Measurements from ENCODE around the gene ATP6V0A4. TPM values are rescaled to one million over a fixed set of nuclear protein-coding genes. Genes with fewer than 3 reads are reported as not detected.
"Not testable (repeated sequence)": the region's sequence is repeated elsewhere in the genome, so short reads cannot be mapped to it uniquely, and the experiment has no call there.

The ATP6V0A4 gene
- total RNA-seq, 1 experiment from 2014 or later, result not detected

DNA sequence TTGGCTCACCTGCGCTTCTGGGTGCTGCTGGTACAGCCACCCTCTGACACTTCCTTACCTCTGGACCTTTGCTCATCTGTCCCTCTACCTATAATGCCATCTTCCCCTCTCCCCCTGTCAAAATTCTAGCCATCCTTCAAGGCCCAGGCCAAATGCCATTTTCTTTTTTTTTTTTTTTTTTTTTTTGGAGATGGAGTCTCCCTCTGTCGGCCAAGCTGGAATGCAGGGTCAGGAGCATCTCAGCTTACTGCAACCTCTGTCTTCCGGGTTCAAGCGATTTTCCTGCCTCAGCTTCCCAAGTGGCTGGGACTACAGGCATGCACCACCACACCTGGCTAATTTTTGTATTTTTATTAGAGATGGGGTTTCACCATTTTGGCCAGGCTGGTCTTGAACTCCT, 950 bp downstream of the ATP6V0A4 start:
- H3K4me2 ChIP-seq (ENCODE audit: low read length); BruUV-seq (replicated peaks); H3K9me3 ChIP-seq (ENCODE audit: control insufficient read depth in 1 of 2, insufficient read depth in 1 of 2, low read depth in 1 of 2, low read length in 2 of 2); H3K4me3 ChIP-seq (replicated peaks in 1 of 2; ENCODE audit: low read depth in 1 of 2, low read length in 2 of 2); H3K36me3 ChIP-seq (ENCODE audit: control insufficient read depth in 1 of 2, insufficient read depth in 2 of 2, low read length in 2 of 2); H3K27me3 ChIP-seq (ENCODE audit: insufficient read depth, low read length); intact Hi-C loops (cut with micrococcal nuclease); H2AFZ ChIP-seq (ENCODE audit: low read depth, low read length, poor library complexity, severe bottlenecking); H3K4me1 ChIP-seq (ENCODE audit: control insufficient read depth in 1 of 2, insufficient read depth in 2 of 2, low read length in 2 of 2); H3K27ac ChIP-seq (ENCODE audit: low read depth, low read length); H3K9me2 ChIP-seq (ENCODE audit: insufficient read depth); H4K20me1 ChIP-seq (ENCODE audit: insufficient read depth); H3K79me2 ChIP-seq (ENCODE audit: insufficient read depth, low read length); DNase-seq (ENCODE audit: low read depth, low spot score); CTCF ChIA-PET; H3K9ac ChIP-seq (ENCODE audit: low read length): not testable (repeated sequence)
- peak; percentile 47 for ATAC-seq
- POLR2A ChIA-PET, result interaction anchor here (0.7 kb wide), 1 partner anchor 262 kb away, joined by 3 read pairs; no protein-coding TSS in a partner anchor
- peak in 2 of 3 experiments; percentile 27 to 30; a peak in 3 of 6 replicates for TF ChIP-seq CTCF (IDR thresholded peaks at IDR 0.05 in 2 of 3, conservative IDR thresholded peaks at IDR 0.05 in 1 of 3; ENCODE audit: borderline replicate concordance in 1 of 3, insufficient read depth in 1 of 3, low read depth in 2 of 3, low read length in 2 of 3)
- peak; percentile 21; the same call in 1 of the 2 replicates for TF ChIP-seq RAD21 (IDR thresholded peaks at IDR 0.05; ENCODE audit: low read depth)
- RAD21 ChIA-PET (ENCODE audit: low non-redundant PET in 1 of 2, low total read pairs in 2 of 2, uncharacterized antibody in 2 of 2, unreplicated experiment in 2 of 2), result interaction anchor here (0.7 kb wide), 3 partner anchors 228 to 400 kb away, joined by 3 to 7 read pairs (median 3); no protein-coding TSS in a partner anchor

DNA sequence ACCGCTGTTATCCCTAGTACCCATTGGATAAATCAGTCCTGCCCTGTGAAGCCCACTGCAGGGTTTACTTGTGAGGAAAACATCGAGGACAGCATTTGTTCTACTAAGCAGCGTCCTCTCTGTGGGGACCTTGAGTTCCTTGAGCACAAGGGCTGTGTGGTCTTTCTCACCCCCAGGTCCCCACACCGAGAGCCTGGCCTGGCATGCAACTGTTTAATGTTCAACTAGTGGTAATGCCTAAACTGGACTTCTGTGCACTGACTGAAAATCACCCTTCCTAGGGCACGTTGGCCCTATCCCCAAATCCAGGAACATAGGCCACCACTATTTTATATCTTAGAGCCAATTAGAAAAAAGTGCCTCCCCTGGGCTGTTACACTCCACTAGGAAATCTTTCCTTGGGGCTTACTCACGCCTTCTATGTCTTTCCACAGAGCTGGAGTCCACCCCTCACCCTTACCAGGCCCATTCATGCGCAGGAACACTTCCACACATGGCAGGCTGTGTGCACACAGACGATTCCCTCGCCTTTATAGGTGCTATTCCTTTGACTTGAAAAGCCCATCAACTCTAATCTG, 1.9 kb downstream of the ATP6V0A4 start:
- BruUV-seq (replicated peaks), result no TSS peak
- H3K27me3 ChIP-seq (ENCODE audit: insufficient read depth, low read length), result no peaks in the 10 kb centered on the region
- ChIA-PET RAD21 (ENCODE audit: low non-redundant PET in 1 of 2, low total read pairs in 2 of 2, uncharacterized antibody in 2 of 2, unreplicated experiment in 2 of 2) (interaction anchor here in 1 of 2 experiments (0.7 kb wide), 1 partner anchor 254 kb away, joined by 3 read pairs; no protein-coding TSS in a partner anchor), POLR2A (no interaction called here), CTCF (no interaction called here)
- no peaks in the 10 kb centered on the region for H3K9me3 ChIP-seq (ENCODE audit: control insufficient read depth in 1 of 2, insufficient read depth in 1 of 2, low read depth in 1 of 2, low read length in 2 of 2)
- no peak overlapping the region for H3K9ac ChIP-seq (ENCODE audit: low read length)
- H3K79me2 ChIP-seq (ENCODE audit: insufficient read depth, low read length), result no peaks in the 10 kb centered on the region
- no peak overlapping the region for H3K4me3 ChIP-seq (replicated peaks in 1 of 2; ENCODE audit: low read depth in 1 of 2, low read length in 2 of 2)
- intact Hi-C loops (cut with micrococcal nuclease), result no loop called here
- DNase-seq (ENCODE audit: low read depth, low spot score) (no peak), ATAC-seq (no peak)
- H4K20me1 ChIP-seq (ENCODE audit: insufficient read depth), result no peaks in the 10 kb centered on the region
- H3K27ac ChIP-seq (ENCODE audit: low read depth, low read length), result no peak overlapping the region
- H3K4me2 ChIP-seq (ENCODE audit: low read length), result no peak overlapping the region
- no peaks in the 10 kb centered on the region for H3K4me1 ChIP-seq (ENCODE audit: control insufficient read depth in 1 of 2, insufficient read depth in 2 of 2, low read length in 2 of 2)
- no peaks in the 10 kb centered on the region for H3K9me2 ChIP-seq (ENCODE audit: insufficient read depth)
- H2AFZ ChIP-seq (ENCODE audit: low read depth, low read length, poor library complexity, severe bottlenecking), result no peak overlapping the region
- H3K36me3 ChIP-seq (ENCODE audit: control insufficient read depth in 1 of 2, insufficient read depth in 2 of 2, low read length in 2 of 2), result no peaks in the 10 kb centered on the region
- no peak for TF ChIP-seq ATF3 (IDR thresholded peaks at IDR 0.05)
- TF ChIP-seq ELF1 (IDR thresholded peaks at IDR 0.05; ENCODE audit: borderline replicate concordance, low read depth), result no peak
- TF ChIP-seq TCF7L2 (IDR thresholded peaks at IDR 0.05; ENCODE audit: borderline replicate concordance, extremely low read depth, insufficient read depth, insufficient read length), result no peak
- TF ChIP-seq SIN3A (IDR thresholded peaks at IDR 0.05; ENCODE audit: low read depth), result no peak
- TF ChIP-seq JUND (IDR thresholded peaks at IDR 0.05), result no peak
- no peak for TF ChIP-seq CBX3 (IDR thresholded peaks at IDR 0.05; ENCODE audit: low read depth)
- TF ChIP-seq EGR1 (IDR thresholded peaks at IDR 0.05; ENCODE audit: low read depth), result no peak
- no peak for TF ChIP-seq POLR2A (IDR thresholded peaks at IDR 0.05; ENCODE audit: borderline replicate concordance, extremely low read depth, insufficient read depth, insufficient read length)
- no peak for TF ChIP-seq EZH2phosphoT487 (IDR thresholded peaks at IDR 0.05; ENCODE audit: borderline replicate concordance)
- no peak for TF ChIP-seq EZH2 (IDR thresholded peaks at IDR 0.05)
- TF ChIP-seq SRF (IDR thresholded peaks at IDR 0.05; ENCODE audit: low read depth), result no peak
- no peak for TF ChIP-seq ZBTB33 (IDR thresholded peaks at IDR 0.05; ENCODE audit: extremely low read depth, insufficient replicate concordance, low read length)
- TF ChIP-seq POLR2AphosphoS5 (IDR thresholded peaks at IDR 0.05; ENCODE audit: low read depth, low read length), result no peak
- TF ChIP-seq, protein P1, sequence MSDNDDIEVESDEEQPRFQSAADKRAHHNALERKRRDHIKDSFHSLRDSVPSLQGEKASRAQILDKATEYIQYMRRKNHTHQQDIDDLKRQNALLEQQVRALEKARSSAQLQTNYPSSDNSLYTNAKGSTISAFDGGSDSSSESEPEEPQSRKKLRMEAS (IDR thresholded peaks at IDR 0.05), result no peak
- no peak for TF ChIP-seq ZNF274 (IDR thresholded peaks at IDR 0.05; ENCODE audit: low read depth, low read length)
- no peak for TF ChIP-seq FOSL1 (IDR thresholded peaks at IDR 0.05; ENCODE audit: low read depth)
